Esophagus muscularis mucosa (tissue), 4 donors: ENCODE results near the gene WDFY4.

Experiments used
- EP300 ChIP-seq: sonication (generic); formaldehyde crosslinking; IDR thresholded peaks from one replicate; pipeline ENCODE4 v1.6.1; 2017; ENCODE audit warnings: antibody characterized with exemption
- POLR2A ChIP-seq: fragments of 450-650 bp; IDR thresholded peaks from one replicate; pipeline ENCODE4 v1.6.1; 2017; ENCODE audit warnings: antibody characterized with exemption, moderate library complexity, mild to moderate bottlenecking, low read depth
- POLR2AphosphoS5 ChIP-seq, 2 donors: sonication (generic); formaldehyde crosslinking; IDR thresholded peaks; one replicate each; pipeline ENCODE4 v1.6.1; 2017; ENCODE audit warnings: antibody characterized with exemption in 2 of 2
- TF ChIP-seq, protein P1 (sequence below), 3 experiments: fragments of 200-600 bp in 2 of 3; fragments of 450-650 bp in 1 of 3; sonication (generic) in 2 of 3; IDR thresholded peaks; one replicate each; pipeline ENCODE4 v1.5.1; 2017 to 2019; ENCODE audit warnings: antibody characterized with exemption in 3 of 3, mild to moderate bottlenecking in 2 of 3, moderate library complexity in 1 of 3

- TF ChIP-seq, protein P1, sequence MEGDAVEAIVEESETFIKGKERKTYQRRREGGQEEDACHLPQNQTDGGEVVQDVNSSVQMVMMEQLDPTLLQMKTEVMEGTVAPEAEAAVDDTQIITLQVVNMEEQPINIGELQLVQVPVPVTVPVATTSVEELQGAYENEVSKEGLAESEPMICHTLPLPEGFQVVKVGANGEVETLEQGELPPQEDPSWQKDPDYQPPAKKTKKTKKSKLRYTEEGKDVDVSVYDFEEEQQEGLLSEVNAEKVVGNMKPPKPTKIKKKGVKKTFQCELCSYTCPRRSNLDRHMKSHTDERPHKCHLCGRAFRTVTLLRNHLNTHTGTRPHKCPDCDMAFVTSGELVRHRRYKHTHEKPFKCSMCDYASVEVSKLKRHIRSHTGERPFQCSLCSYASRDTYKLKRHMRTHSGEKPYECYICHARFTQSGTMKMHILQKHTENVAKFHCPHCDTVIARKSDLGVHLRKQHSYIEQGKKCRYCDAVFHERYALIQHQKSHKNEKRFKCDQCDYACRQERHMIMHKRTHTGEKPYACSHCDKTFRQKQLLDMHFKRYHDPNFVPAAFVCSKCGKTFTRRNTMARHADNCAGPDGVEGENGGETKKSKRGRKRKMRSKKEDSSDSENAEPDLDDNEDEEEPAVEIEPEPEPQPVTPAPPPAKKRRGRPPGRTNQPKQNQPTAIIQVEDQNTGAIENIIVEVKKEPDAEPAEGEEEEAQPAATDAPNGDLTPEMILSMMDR (IDR thresholded peaks at IDR 0.05), result no peak
- TF ChIP-seq POLR2A, result no peak
- no peak for TF ChIP-seq EP300
- no peak for TF ChIP-seq POLR2AphosphoS5 (IDR thresholded peaks at IDR 0.05)
Measured at GRCh38 chr10:49001870-49002672, 317.4 kb downstream of the WDFY4 start.
